Hepatocyte (in vitro differentiated cells): ENCODE results near the gene RELA.

Experiments
- CTCF ChIP-seq: fragments of 200-600 bp; sonication (generic); IDR thresholded peaks from 2 replicates; pipeline ENCODE4 v1.5.1; 2016; ENCODE audit warnings: antibody characterized with exemption, mild to moderate bottlenecking; ENCODE audit not compliant: poor library complexity
- EZH2 ChIP-seq: fragments of 200-600 bp; sonication (generic); IDR thresholded peaks from 2 replicates; pipeline ENCODE4 v1.6.1; 2016; ENCODE audit warnings: antibody characterized with exemption, mild to moderate bottlenecking, borderline replicate concordance
- EZH2phosphoT487 ChIP-seq: fragments of 200-600 bp; sonication (generic); IDR thresholded peaks from one replicate; pipeline ENCODE4 v1.6.1; 2018; ENCODE audit warnings: antibody characterized with exemption, mild to moderate bottlenecking, low read depth, moderate library complexity; ENCODE audit not compliant: unreplicated experiment, severe bottlenecking

DNA sequence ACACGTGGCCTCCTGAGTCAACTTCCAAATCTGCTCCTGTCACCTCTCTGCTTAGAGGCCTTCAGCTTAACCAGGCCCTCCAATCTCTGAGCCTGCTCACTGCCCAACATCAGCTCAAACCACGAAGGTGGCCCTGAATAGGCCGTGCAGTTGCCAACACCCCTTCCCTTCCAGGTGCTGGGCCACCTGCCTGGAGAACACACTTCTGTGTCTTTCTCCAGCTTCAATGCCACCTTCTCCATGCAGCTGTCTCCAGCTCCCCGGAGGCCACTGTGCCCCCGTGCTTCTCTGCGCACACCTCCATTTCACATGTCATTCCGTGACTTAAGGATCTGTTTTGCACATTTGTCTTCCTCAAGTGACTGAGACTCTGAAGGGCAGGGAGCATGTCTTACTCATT is 5.3 kb downstream of the RELA start:
- TF ChIP-seq CTCF (no peak), EZH2phosphoT487 (no peak), EZH2 (no peak)
